Fibroblast of the aortic adventitia (primary cell): Measurements from ENCODE around the gene TRIM5. TPM values are rescaled to one million over a fixed set of nuclear protein-coding genes. Genes with fewer than 3 reads are reported as not detected.
"Not testable (repeated sequence)": the region's sequence is repeated elsewhere in the genome, so short reads cannot be mapped to it uniquely, and the experiment has no call there.

Experiments
- DNase-seq: peaks from one replicate; pipeline ENCODE4 v3.0.0-alpha.2; 2010; ENCODE audit warnings: low read depth
- H3K4me3 ChIP-seq: 2 replicates; pipeline ENCODE4 v1.5.1; 2011; ENCODE audit warnings: low read depth, mild to moderate bottlenecking, control low read depth, low read length, moderate library complexity
- total RNA-seq: library from RNA; depleted of rRNA; stranded (reverse); fragments of >200 nt; gene quantifications from 2 replicates; pipeline ENCODE4 v1.2.3, GENCODE V29; 2012; ENCODE audit warnings: low replicate concordance
- TF ChIP-seq, protein P1 (sequence below): IDR thresholded peaks from 2 replicates; pipeline ENCODE4 v1.5.1; 2011; ENCODE audit warnings: mild to moderate bottlenecking, low read length, control low read depth, inconsistent platforms; ENCODE audit not compliant: insufficient read depth

The TRIM5 gene
- total RNA-seq, 1 donor = 32.5 TPM

DNA sequence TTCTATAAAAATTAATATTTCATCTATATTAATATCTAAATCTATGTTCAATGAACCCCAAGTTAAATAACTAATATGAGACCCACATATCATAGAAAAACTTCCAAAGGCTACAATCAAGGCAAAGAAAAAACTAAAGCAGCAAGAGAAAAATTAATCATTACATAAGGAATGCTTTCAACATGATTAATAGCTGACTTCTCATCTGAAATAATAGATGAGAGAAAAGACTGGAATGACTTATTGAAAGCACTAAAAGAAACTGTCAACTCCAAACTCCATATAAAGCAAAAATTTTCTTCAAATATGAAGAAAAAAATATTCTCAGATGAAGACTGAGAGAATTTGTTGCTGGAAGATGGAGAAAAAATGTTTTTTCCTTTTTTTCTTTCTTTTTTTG lies 13.0 kb downstream of the TRIM5 start:
- H3K4me3 ChIP-seq = no peak overlapping the region
- DNase-seq = no peak
- TF ChIP-seq, protein P1, sequence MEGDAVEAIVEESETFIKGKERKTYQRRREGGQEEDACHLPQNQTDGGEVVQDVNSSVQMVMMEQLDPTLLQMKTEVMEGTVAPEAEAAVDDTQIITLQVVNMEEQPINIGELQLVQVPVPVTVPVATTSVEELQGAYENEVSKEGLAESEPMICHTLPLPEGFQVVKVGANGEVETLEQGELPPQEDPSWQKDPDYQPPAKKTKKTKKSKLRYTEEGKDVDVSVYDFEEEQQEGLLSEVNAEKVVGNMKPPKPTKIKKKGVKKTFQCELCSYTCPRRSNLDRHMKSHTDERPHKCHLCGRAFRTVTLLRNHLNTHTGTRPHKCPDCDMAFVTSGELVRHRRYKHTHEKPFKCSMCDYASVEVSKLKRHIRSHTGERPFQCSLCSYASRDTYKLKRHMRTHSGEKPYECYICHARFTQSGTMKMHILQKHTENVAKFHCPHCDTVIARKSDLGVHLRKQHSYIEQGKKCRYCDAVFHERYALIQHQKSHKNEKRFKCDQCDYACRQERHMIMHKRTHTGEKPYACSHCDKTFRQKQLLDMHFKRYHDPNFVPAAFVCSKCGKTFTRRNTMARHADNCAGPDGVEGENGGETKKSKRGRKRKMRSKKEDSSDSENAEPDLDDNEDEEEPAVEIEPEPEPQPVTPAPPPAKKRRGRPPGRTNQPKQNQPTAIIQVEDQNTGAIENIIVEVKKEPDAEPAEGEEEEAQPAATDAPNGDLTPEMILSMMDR = no peak

DNA sequence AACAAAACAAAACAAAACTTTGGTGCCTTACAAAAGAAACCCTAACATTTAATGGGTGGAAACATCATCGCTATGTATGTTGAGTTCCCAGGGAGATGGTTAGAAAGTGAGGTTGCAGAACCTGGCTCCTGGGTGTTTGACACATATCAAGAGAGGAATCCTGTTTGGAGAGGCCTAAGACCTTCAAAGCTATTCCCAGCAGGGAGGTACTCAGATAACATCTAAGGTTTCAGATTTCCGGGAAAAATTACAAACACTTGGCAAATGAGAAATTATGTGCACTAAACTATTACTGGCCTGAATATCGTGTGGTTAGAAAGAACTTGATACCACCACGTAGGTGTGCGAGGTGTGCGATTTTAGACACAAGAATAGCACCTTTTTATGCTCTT lies 18.5 kb downstream of the TRIM5 start:
- TF ChIP-seq, protein P1 = no peak
- DNase-seq = no peak

DNA sequence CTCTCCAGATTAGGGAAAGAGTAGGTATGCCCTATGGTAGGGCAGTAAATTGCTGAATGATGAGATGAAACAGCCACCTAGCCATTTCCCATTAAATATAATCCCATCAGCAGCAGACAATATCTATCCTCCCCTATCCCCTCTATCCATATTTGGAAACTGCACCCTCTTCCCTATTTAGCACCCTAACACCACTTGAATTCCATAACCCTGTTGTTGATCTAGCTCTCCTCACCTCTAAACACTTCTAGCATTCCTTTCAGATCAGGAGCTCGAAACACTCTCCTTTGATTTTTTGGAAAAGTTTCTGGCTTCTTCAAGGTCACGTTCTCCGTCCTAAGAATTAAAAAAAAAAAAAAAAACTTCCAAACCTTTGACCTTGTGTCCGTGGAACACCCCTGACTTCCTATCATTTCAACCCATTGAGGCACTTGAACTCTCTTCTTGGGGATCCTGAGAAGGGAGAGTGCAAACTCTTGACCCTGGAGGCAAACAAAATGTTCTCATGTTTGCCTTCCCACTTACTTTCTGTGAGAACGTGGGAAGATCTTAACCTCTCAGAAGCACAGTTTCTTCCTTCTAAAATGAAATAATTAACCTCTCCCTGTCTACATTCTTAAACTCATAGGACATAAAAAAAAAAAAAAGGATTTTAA lies 19.0 kb downstream of the TRIM5 start:
- DNase-seq = no peak
- no peak overlapping the region for H3K4me3 ChIP-seq
- TF ChIP-seq, protein P1 = no peak

More for the DNA sequence above, 18.5 kb downstream of the TRIM5 start:
- no peak overlapping the region for H3K4me3 ChIP-seq

DNA sequence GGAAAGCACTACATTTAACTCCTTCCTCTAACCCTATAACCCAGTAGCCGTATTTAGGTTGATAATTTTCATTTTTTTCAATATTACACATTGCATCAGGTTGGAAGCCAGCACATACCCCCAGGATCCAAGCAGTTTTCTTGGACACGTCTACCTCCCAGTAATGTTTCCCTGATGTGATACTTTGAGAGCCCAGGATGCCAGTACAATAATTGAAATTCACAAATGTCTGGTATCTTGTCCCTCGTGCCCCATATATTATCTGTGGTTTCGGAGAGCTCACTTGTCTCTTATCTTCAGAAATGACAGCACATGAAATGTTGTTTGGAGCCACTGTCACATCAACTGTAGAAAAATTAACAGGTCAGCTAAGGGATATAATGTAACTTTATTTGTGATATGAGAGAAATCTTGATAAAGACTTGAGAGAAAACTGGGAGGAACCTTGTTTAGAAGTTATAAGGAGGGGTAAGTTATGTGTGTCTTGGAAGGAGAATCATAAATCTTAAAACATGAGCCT lies 19.8 kb downstream of the TRIM5 start:
- H3K4me3 ChIP-seq = no peak overlapping the region
- no peak for DNase-seq
- TF ChIP-seq, protein P1 = no peak

DNA sequence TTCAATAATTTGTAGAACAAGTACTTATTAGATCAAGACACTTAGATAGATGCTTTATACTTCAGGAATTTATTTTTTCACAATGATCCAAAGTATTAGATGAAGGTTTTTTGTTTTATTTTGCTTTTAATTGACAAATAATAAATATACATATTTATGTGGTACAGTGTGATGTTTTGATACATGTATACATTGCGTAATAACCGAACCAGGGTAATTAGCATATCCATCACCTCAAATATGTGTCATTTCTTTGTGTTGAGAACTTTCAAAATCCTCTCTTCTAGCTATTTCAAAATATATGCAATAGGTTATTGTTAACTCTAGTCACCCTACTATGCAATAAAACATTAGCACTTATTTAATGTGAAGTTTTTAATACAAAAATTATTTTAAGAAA lies 21.4 kb downstream of the TRIM5 start:
- no peak overlapping the region for H3K4me3 ChIP-seq
- no peak for DNase-seq
- TF ChIP-seq, protein P1 = no peak

DNA sequence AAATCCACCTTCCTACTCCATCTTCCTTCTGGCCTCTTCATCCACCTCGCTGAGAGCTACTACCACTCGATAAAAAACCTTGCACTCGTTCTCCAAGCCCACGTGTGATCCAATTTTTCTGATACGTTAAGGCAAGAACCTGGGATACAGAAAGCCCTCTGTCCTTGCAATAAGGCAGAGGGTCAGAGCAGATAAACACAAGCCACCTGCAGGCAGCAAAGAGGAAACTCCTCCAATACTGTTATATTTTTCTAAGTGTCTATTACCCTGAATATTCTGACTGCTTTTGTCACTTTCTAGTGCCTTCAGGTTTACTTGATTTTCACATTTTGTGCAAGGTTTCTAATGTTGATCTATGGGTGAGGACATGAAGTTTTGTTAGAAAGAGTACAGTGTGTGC lies 26.6 kb downstream of the TRIM5 start:
- no peak overlapping the region for H3K4me3 ChIP-seq
- TF ChIP-seq, protein P1 = no peak
- no peak for DNase-seq

DNA sequence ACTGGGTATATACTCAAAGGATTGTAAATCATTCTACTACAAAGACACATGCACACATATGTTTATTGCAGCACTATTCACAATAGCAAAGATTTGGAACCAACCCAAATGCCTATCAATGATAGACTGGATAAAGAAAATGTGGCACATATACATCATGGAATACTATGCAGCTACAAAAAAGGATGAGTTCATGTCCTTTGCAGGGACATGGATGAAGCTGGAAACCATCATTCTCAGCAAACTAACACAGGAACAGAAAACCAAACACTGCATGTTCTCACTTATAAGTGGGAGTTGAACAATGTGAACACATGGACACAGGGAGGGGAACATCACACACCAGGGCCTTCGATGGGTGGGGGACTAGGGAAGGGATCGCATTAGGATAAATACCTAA lies 27.9 kb downstream of the TRIM5 start:
- DNase-seq, H3K4me3 ChIP-seq: not testable (repeated sequence)
